HEK293 (cell line): ENCODE measurements around the gene TMEM267.

Experiments
- CTCF ChIA-PET: fragments of 350-600 bp; formaldehyde crosslinking; extraction: SDS; loops from one replicate; lab custom pipeline; 2021; ENCODE audit warnings: antibody characterized with exemption; lab: Yijun Ruan, JAX
- POLR2A ChIA-PET: fragments of 300-600 bp; formaldehyde crosslinking; extraction: SDS; loops from one replicate; lab custom pipeline; 2020; ENCODE audit warnings: antibody characterized with exemption, inconsistent platforms; lab: Yijun Ruan, JAX
- H3K27ac ChIP-seq: fragments of 200-500 bp; sonication (Bioruptor generic); 2 replicates; pipeline ENCODE4 v1.5.1; 2014; ENCODE audit warnings: low read depth, low read length, control low read depth, inconsistent platforms; ENCODE audit errors: extremely low read depth
- H3K36me3 ChIP-seq, 2 experiments: fragments of 200-500 bp in 1 of 2; sonication (Bioruptor generic) in 1 of 2; 1 replicate in 1 of 2; 2 replicates in 1 of 2; pipeline ENCODE4 v1.5.1; 2014 to 2017; ENCODE audit warnings: inconsistent platforms in 2 of 2, low read length in 2 of 2; ENCODE audit not compliant: control insufficient read depth in 2 of 2, insufficient read depth in 1 of 2
- H3K4me1 ChIP-seq: fragments of 200-500 bp; sonication (Bioruptor generic); 2 replicates; pipeline ENCODE4 v1.5.1; 2014; ENCODE audit warnings: mild to moderate bottlenecking, low read length, inconsistent platforms; ENCODE audit not compliant: control insufficient read depth, insufficient read depth
- H3K4me3 ChIP-seq: 2 replicates; pipeline ENCODE4 v1.5.1; 2011; ENCODE audit warnings: low read depth, mild to moderate bottlenecking, control low read depth, low read length, moderate library complexity
- H3K9me3 ChIP-seq: fragments of 200-500 bp; sonication (Bioruptor generic); 2 replicates; pipeline ENCODE4 v1.5.1; 2014; ENCODE audit warnings: low read depth, low read length, inconsistent platforms; ENCODE audit not compliant: control insufficient read depth, insufficient read depth
- BCL11A ChIP-seq: fragments of 450-650 bp; formaldehyde crosslinking; IDR thresholded peaks from 2 replicates; pipeline ENCODE4 v1.5.1; 2016; ENCODE audit warnings: low read depth, missing biosample characterization, missing genetic modification characterization
- ELK4 ChIP-seq: IDR thresholded peaks from 2 replicates; pipeline ENCODE4 v1.6.1; 2011; ENCODE audit warnings: mild to moderate bottlenecking, low read depth, low read length, borderline replicate concordance
- HOXD13 ChIP-seq: sonication (generic); formaldehyde crosslinking; IDR thresholded peaks from 2 replicates; pipeline ENCODE4 v1.8.0; 2022; ENCODE audit warnings: missing genetic modification reagents, borderline replicate concordance
- KLF9 ChIP-seq: fragments of 450-650 bp; formaldehyde crosslinking; IDR thresholded peaks from 2 replicates; pipeline ENCODE4 v1.5.1; 2016; ENCODE audit warnings: missing biosample characterization, missing genetic modification characterization, low read depth
- OSR2 ChIP-seq: fragments of 450-650 bp; formaldehyde crosslinking; IDR thresholded peaks from 2 replicates; pipeline ENCODE4 v1.5.1; 2016; ENCODE audit warnings: missing biosample characterization, missing genetic modification characterization
- SETDB1 ChIP-seq: IDR thresholded peaks from one replicate; pipeline ENCODE4 v1.6.1; 2017; ENCODE audit warnings: mild to moderate bottlenecking, low read length, moderate library complexity, mixed read lengths; ENCODE audit not compliant: insufficient read length
- SP2 ChIP-seq: fragments of 450-650 bp; formaldehyde crosslinking; IDR thresholded peaks from 2 replicates; pipeline ENCODE4 v1.5.1; 2016; ENCODE audit warnings: missing biosample characterization, missing genetic modification characterization
- TRIM28 ChIP-seq: IDR thresholded peaks from 2 replicates; pipeline ENCODE4 v1.6.1; 2011; ENCODE audit warnings: low read length, control low read depth, borderline replicate concordance
- ZBTB1 ChIP-seq: fragments of 450-650 bp; formaldehyde crosslinking; IDR thresholded peaks from 2 replicates; pipeline ENCODE4 v1.5.1; 2016; ENCODE audit warnings: missing biosample characterization, missing genetic modification characterization
- ZNF174 ChIP-seq: fragments of 450-650 bp; formaldehyde crosslinking; IDR thresholded peaks from 2 replicates; pipeline ENCODE4 v1.5.0; 2017; ENCODE audit warnings: missing biosample characterization, mild to moderate bottlenecking, missing genetic modification characterization
- ZNF223 ChIP-seq: fragments of 450-650 bp; formaldehyde crosslinking; IDR thresholded peaks from 2 replicates; pipeline ENCODE4 v1.5.1; 2016; ENCODE audit warnings: missing biosample characterization, missing genetic modification characterization
- ZNF26 ChIP-seq: fragments of 450-650 bp; formaldehyde crosslinking; IDR thresholded peaks from 2 replicates; pipeline ENCODE4 v1.5.1; 2016; ENCODE audit warnings: missing biosample characterization, missing genetic modification characterization
- ZNF341 ChIP-seq: fragments of 450-650 bp; formaldehyde crosslinking; IDR thresholded peaks from 2 replicates; pipeline ENCODE4; 2016; ENCODE audit warnings: low read depth, missing biosample characterization, missing genetic modification characterization
- ZNF354C ChIP-seq: fragments of 450-650 bp; formaldehyde crosslinking; IDR thresholded peaks from 2 replicates; pipeline ENCODE4 v1.5.1; 2016; ENCODE audit warnings: missing biosample characterization, missing genetic modification characterization, low read depth, borderline replicate concordance
- ZNF37A ChIP-seq: fragments of 450-650 bp; IDR thresholded peaks from 2 replicates; pipeline ENCODE4 v1.5.1; 2018; ENCODE audit warnings: missing biosample characterization, missing genetic modification characterization
- ZNF394 ChIP-seq: fragments of 450-650 bp; formaldehyde crosslinking; IDR thresholded peaks from 2 replicates; pipeline ENCODE4 v1.5.1; 2016; ENCODE audit warnings: missing biosample characterization, missing genetic modification characterization, mild to moderate bottlenecking, moderate library complexity, borderline replicate concordance
- ZNF426 ChIP-seq: fragments of 450-650 bp; formaldehyde crosslinking; IDR thresholded peaks from 2 replicates; pipeline ENCODE4 v1.5.1; 2017; ENCODE audit warnings: missing biosample characterization, missing genetic modification characterization, mild to moderate bottlenecking, inconsistent platforms, moderate library complexity
- ZNF433 ChIP-seq: fragments of 450-650 bp; formaldehyde crosslinking; IDR thresholded peaks from 2 replicates; pipeline ENCODE4 v1.5.1; 2016; ENCODE audit warnings: missing biosample characterization, missing genetic modification characterization, low read depth
- ZNF449 ChIP-seq: fragments of 450-650 bp; formaldehyde crosslinking; IDR thresholded peaks from 2 replicates; pipeline ENCODE4 v1.5.1; 2017; ENCODE audit warnings: missing biosample characterization, mild to moderate bottlenecking, missing genetic modification characterization, moderate library complexity
- ZNF530 ChIP-seq: fragments of 450-650 bp; formaldehyde crosslinking; IDR thresholded peaks from 2 replicates; pipeline ENCODE4 v1.5.1; 2016; ENCODE audit warnings: low read depth, missing biosample characterization, missing genetic modification characterization
- ZNF585B ChIP-seq: fragments of 450-650 bp; formaldehyde crosslinking; IDR thresholded peaks from 2 replicates; pipeline ENCODE4 v1.5.1; 2016; ENCODE audit warnings: missing biosample characterization, missing genetic modification characterization
- ZNF610 ChIP-seq: fragments of 450-650 bp; formaldehyde crosslinking; IDR thresholded peaks from 2 replicates; pipeline ENCODE4 v1.5.1; 2016; ENCODE audit warnings: missing biosample characterization, missing genetic modification characterization, borderline replicate concordance
- ZNF624 ChIP-seq: fragments of 450-650 bp; formaldehyde crosslinking; IDR thresholded peaks from 2 replicates; pipeline ENCODE4 v1.5.1; 2017; ENCODE audit warnings: missing biosample characterization, missing genetic modification characterization
- ZNF629 ChIP-seq: fragments of 450-650 bp; formaldehyde crosslinking; IDR thresholded peaks from 2 replicates; pipeline ENCODE4 v1.5.1; 2017; ENCODE audit warnings: missing biosample characterization, missing genetic modification characterization
- ZNF639 ChIP-seq: fragments of 450-650 bp; formaldehyde crosslinking; IDR thresholded peaks from 2 replicates; pipeline ENCODE4 v1.5.1; 2016; ENCODE audit warnings: missing biosample characterization, missing genetic modification characterization
- ZNF658 ChIP-seq: fragments of 450-650 bp; formaldehyde crosslinking; IDR thresholded peaks from 2 replicates; pipeline ENCODE4; 2016; ENCODE audit warnings: missing biosample characterization, missing genetic modification characterization
- ZNF670 ChIP-seq: fragments of 450-650 bp; formaldehyde crosslinking; IDR thresholded peaks from 2 replicates; pipeline ENCODE4 v1.5.1; 2016; ENCODE audit warnings: missing biosample characterization, missing genetic modification characterization, low read depth
- ZNF76 ChIP-seq: fragments of 450-650 bp; formaldehyde crosslinking; IDR thresholded peaks from 2 replicates; pipeline ENCODE4; 2016; ENCODE audit warnings: low read depth, missing biosample characterization, missing genetic modification characterization, borderline replicate concordance
- ZNF776 ChIP-seq: fragments of 450-650 bp; formaldehyde crosslinking; IDR thresholded peaks from 2 replicates; pipeline ENCODE4 v1.5.0; 2017; ENCODE audit warnings: missing biosample characterization, missing genetic modification characterization, borderline replicate concordance
- ZNF785 ChIP-seq: fragments of 450-650 bp; formaldehyde crosslinking; IDR thresholded peaks from 2 replicates; pipeline ENCODE4 v1.5.1; 2016; ENCODE audit warnings: missing biosample characterization, missing genetic modification characterization
- ZSCAN16 ChIP-seq: fragments of 450-650 bp; formaldehyde crosslinking; IDR thresholded peaks from 2 replicates; pipeline ENCODE4 v1.5.1; 2016; ENCODE audit warnings: missing biosample characterization, missing genetic modification characterization
- ZSCAN23 ChIP-seq: fragments of 450-650 bp; formaldehyde crosslinking; IDR thresholded peaks from 2 replicates; pipeline ENCODE4 v1.5.1; 2016; ENCODE audit warnings: missing biosample characterization, missing genetic modification characterization

The TMEM267 gene

GRCh38 chr5:43514816-43515677 is 31.4 kb upstream of the TMEM267 start, which contains the start of gene C5orf34 (continued):
- TF ChIP-seq ZNF585B (no peak), BCL11A (tag by site-specific recombination) (no peak), ZNF776 (tag by site-specific recombination) (no peak), HOXD13 (CRISPR knock-in tag) (no peak; the same call in 1 of the 2 replicates), ZNF449 (tag by site-specific recombination) (no peak), ZSCAN16 (tag by site-specific recombination) (no peak), ZNF341 (tag by site-specific recombination) (no peak)

- Histone ChIP-seq H3K4me1 (peaks cover 5% of the 10 kb centered on the region; the same call in 1 of the 2 replicates), H3K4me3 (peak overlapping the region; percentile 84), H3K27ac (peak overlapping the region; percentile 81), H3K36me3 (peaks cover 0 to 6% of the 10 kb centered on the region in 2 experiments; a peak in 1 of 3 replicates), H3K9me3 (no peaks in the 10 kb centered on the region)
- POLR2A ChIA-PET = interaction anchor here (0.6 to 2.2 kb wide), 14 partner anchors 10 to 478 kb away, joined by 3 to 39 read pairs (median 6); partner anchors contain the start of genes HMGCS1, NNT and TMEM267
- CTCF ChIA-PET = interaction anchor here (0.6 to 1.3 kb wide), 4 partner anchors 10 to 1299 kb away, joined by 3 to 7 read pairs (median 4); partner anchors contain the start of gene TMEM267
- TF ChIP-seq SETDB1 (no peak), OSR2 (tag by site-specific recombination) (no peak), ZNF223 (tag by site-specific recombination) (no peak), ZNF530 (no peak), ZNF776 (tag by site-specific recombination) (no peak), ZNF76 (tag by site-specific recombination) (no peak), ZNF37A (no peak), ELK4 (no peak), ZNF354C (no peak), KLF9 (no peak), ZNF426 (no peak), ZNF433 (no peak), ZNF785 (tag by site-specific recombination) (no peak), TRIM28 (no peak), SP2 (no peak), ZNF639 (tag by site-specific recombination) (no peak), ZNF26 (tag by site-specific recombination) (no peak), ZSCAN23 (no peak), ZNF394 (no peak), ZNF174 (tag by site-specific recombination) (no peak), ZNF658 (tag by site-specific recombination) (no peak), ZBTB1 (tag by site-specific recombination) (no peak), ZNF610 (no peak), ZNF624 (tag by site-specific recombination) (no peak), ZNF670 (tag by site-specific recombination) (no peak), ZNF629 (tag by site-specific recombination) (peak; percentile 63; the same call in 1 of the 2 replicates)
Measured at GRCh38 chr5:43514471-43514815, 30.8 kb upstream of the TMEM267 start.
